Brain microvascular endothelial cell (primary cell): ENCODE measurements around the gene PHF21B.

Experiments used
- DNase-seq: peaks from one replicate; pipeline ENCODE4 v3.0.0-alpha.2; 2020
- H3K27ac ChIP-seq: fragments of 250-450 bp; sonication (Bioruptor Pico); 2 replicates; pipeline ENCODE4 v1.5.1; 2020; ENCODE audit warnings: mild to moderate bottlenecking, moderate library complexity
- H3K27me3 ChIP-seq: fragments of 250-450 bp; sonication (Bioruptor Pico); replicated peaks from 2 replicates; pipeline ENCODE4 v1.5.1; 2020; ENCODE audit warnings: mild to moderate bottlenecking
- H3K36me3 ChIP-seq: fragments of 250-450 bp; sonication (Bioruptor Pico); replicated peaks from 2 replicates; pipeline ENCODE4 v1.5.1; 2020; ENCODE audit warnings: mild to moderate bottlenecking
- H3K4me3 ChIP-seq: 2 replicates; pipeline ENCODE4 v1.5.1; 2011; ENCODE audit warnings: low read depth, mild to moderate bottlenecking, control low read depth, low read length, moderate library complexity
- CTCF ChIP-seq: IDR thresholded peaks from 2 replicates; pipeline ENCODE4 v1.5.1; 2011; ENCODE audit warnings: low read depth, mild to moderate bottlenecking, moderate library complexity, low read length, control low read depth, inconsistent platforms; ENCODE audit errors: missing control alignments
- in situ Hi-C: cut with HindIII; loops from 2 replicates; pipeline ENCODE4 v1.10.0; 2017; ENCODE audit warnings: low sequenced_read_pairs, low pct_ligation_motif_present

The PHF21B gene

GRCh38 chr22:44944883-44945601, 64.8 kb downstream of the PHF21B start:
- Histone ChIP-seq H3K27me3 (no peaks in the 10 kb centered on the region), H3K36me3 (no peaks in the 10 kb centered on the region), H3K4me3 (no peak overlapping the region), H3K27ac (no peak overlapping the region)
- in situ Hi-C loops, result no loop called here
- no peak for DNase-seq
- no peak for TF ChIP-seq CTCF

GRCh38 chr22:44943701-44944324, 66.0 kb downstream of the PHF21B start:
- in situ Hi-C loops, result no loop called here
- Histone ChIP-seq H3K36me3 (no peaks in the 10 kb centered on the region), H3K27me3 (no peaks in the 10 kb centered on the region), H3K27ac (no peak overlapping the region), H3K4me3 (no peak overlapping the region)
- TF ChIP-seq CTCF, result no peak
- DNase-seq, result no peak

- H3K4me3 ChIP-seq, result no peak overlapping the region
- H3K27ac ChIP-seq, result no peak overlapping the region
- DNase-seq, result no peak
- in situ Hi-C loops, result no loop called here
- H3K36me3 ChIP-seq, result no peaks in the 10 kb centered on the region
- H3K27me3 ChIP-seq, result no peaks in the 10 kb centered on the region
- no peak for TF ChIP-seq CTCF
Observed at GRCh38 chr22:44942979-44943700, 66.7 kb downstream of the PHF21B start.

GRCh38 chr22:44942056-44942455, 67.7 kb downstream of the PHF21B start:
- in situ Hi-C loops, result no loop called here
- Histone ChIP-seq H3K36me3 (no peaks in the 10 kb centered on the region), H3K27ac (no peak overlapping the region), H3K27me3 (no peaks in the 10 kb centered on the region), H3K4me3 (no peak overlapping the region)
- DNase-seq, result no peak
- no peak for TF ChIP-seq CTCF

- no peak for TF ChIP-seq CTCF
- no peaks in the 10 kb centered on the region for H3K27me3 ChIP-seq
- no peak overlapping the region for H3K4me3 ChIP-seq
- in situ Hi-C loops, result no loop called here
- DNase-seq, result no peak
- H3K27ac ChIP-seq, result no peak overlapping the region
- no peaks in the 10 kb centered on the region for H3K36me3 ChIP-seq
Observed at GRCh38 chr22:44941207-44941606, 68.6 kb downstream of the PHF21B start.
